Activated naive CD8-positive, alpha-beta T cell (primary cell): Measurements from ENCODE around the gene NIM1K.
"Not testable (repeated sequence)": the region's sequence is repeated elsewhere in the genome, so short reads cannot be mapped to it uniquely, and the experiment has no call there.

Experiments used
- H3K27ac Mint-ChIP-seq: one replicate; pipeline ENCODE4 v1.8.0; 2021; ENCODE audit warnings: mixed read lengths
- H3K27me3 Mint-ChIP-seq: one replicate; pipeline ENCODE4 v1.8.0; 2021; ENCODE audit warnings: mixed read lengths
- H3K36me3 Mint-ChIP-seq: one replicate; pipeline ENCODE4 v1.8.0; 2021; ENCODE audit warnings: mixed read lengths
- H3K4me1 Mint-ChIP-seq: one replicate; pipeline ENCODE4 v1.8.0; 2021; ENCODE audit warnings: low read depth, mixed read lengths
- H3K4me3 Mint-ChIP-seq: one replicate; pipeline ENCODE4 v1.8.0; 2021; ENCODE audit warnings: mild to moderate bottlenecking, mixed read lengths
- H3K9me3 Mint-ChIP-seq: one replicate; pipeline ENCODE4 v1.8.0; 2021; ENCODE audit warnings: low read depth, mixed read lengths

NIM1K gene

GRCh38 chr5:43168175-43168574 is 23.9 kb upstream of the NIM1K start:
- Mint-ChIP-seq H3K27ac (no peak overlapping the region), H3K9me3 (no peaks in the 10 kb centered on the region), H3K27me3 (no peaks in the 10 kb centered on the region), H3K36me3 (peaks cover 30% of the 10 kb centered on the region), H3K4me1 (peaks cover 8% of the 10 kb centered on the region), H3K4me3 (no peak overlapping the region)

GRCh38 chr5:43171451-43171850 is 20.6 kb upstream of the NIM1K start:
- H3K4me1 Mint-ChIP-seq: no peaks in the 10 kb centered on the region
- no peak overlapping the region for H3K4me3 Mint-ChIP-seq

GRCh38 chr5:43171926-43172325 is 20.1 kb upstream of the NIM1K start:
- H3K27me3 Mint-ChIP-seq: no peaks in the 10 kb centered on the region
- no peak overlapping the region for H3K4me3 Mint-ChIP-seq
- peaks cover 25% of the 10 kb centered on the region for H3K36me3 Mint-ChIP-seq
- H3K9me3 Mint-ChIP-seq: no peaks in the 10 kb centered on the region
- no peak overlapping the region for H3K27ac Mint-ChIP-seq
- no peaks in the 10 kb centered on the region for H3K4me1 Mint-ChIP-seq

More at GRCh38 chr5:43171451-43171850, 20.6 kb upstream of the NIM1K start:
- Mint-ChIP-seq H3K36me3 (peaks cover 27% of the 10 kb centered on the region), H3K27me3 (no peaks in the 10 kb centered on the region), H3K9me3 (no peaks in the 10 kb centered on the region), H3K27ac (no peak overlapping the region)

- no peaks in the 10 kb centered on the region for H3K27me3 Mint-ChIP-seq
- no peak overlapping the region for H3K27ac Mint-ChIP-seq
- H3K36me3 Mint-ChIP-seq: peaks cover 28% of the 10 kb centered on the region
- H3K9me3 Mint-ChIP-seq: no peaks in the 10 kb centered on the region
- no peaks in the 10 kb centered on the region for H3K4me1 Mint-ChIP-seq
- H3K4me3 Mint-ChIP-seq: no peak overlapping the region
Measured at GRCh38 chr5:43172779-43173178, 19.2 kb upstream of the NIM1K start.

- Mint-ChIP-seq H3K27me3 (no peaks in the 10 kb centered on the region), H3K9me3 (no peaks in the 10 kb centered on the region), H3K4me3 (no peak overlapping the region), H3K27ac (peak overlapping the region; percentile 29), H3K36me3 (peaks cover 33% of the 10 kb centered on the region), H3K4me1 (no peaks in the 10 kb centered on the region)
Measured at GRCh38 chr5:43174586-43174985, 17.4 kb upstream of the NIM1K start.

- Mint-ChIP-seq H3K4me1 (no peaks in the 10 kb centered on the region), H3K36me3 (peaks cover 27% of the 10 kb centered on the region), H3K27me3 (no peaks in the 10 kb centered on the region), H3K27ac (no peak overlapping the region), H3K9me3 (no peaks in the 10 kb centered on the region), H3K4me3 (no peak overlapping the region)
Measured at GRCh38 chr5:43179836-43180235, 12.2 kb upstream of the NIM1K start.

- Mint-ChIP-seq H3K4me1 (no peaks in the 10 kb centered on the region), H3K36me3 (peaks cover 20% of the 10 kb centered on the region), H3K27ac (no peak overlapping the region), H3K27me3 (no peaks in the 10 kb centered on the region), H3K9me3 (no peaks in the 10 kb centered on the region), H3K4me3 (no peak overlapping the region)
Measured at GRCh38 chr5:43182421-43182820, 9.6 kb upstream of the NIM1K start.

- not testable (repeated sequence) for H3K27ac Mint-ChIP-seq, H3K9me3 Mint-ChIP-seq, H3K4me3 Mint-ChIP-seq, H3K27me3 Mint-ChIP-seq, H3K4me1 Mint-ChIP-seq
- H3K36me3 Mint-ChIP-seq: peaks cover 17% of the 10 kb centered on the region
Measured at GRCh38 chr5:43183101-43183500, 8.9 kb upstream of the NIM1K start.

- Mint-ChIP-seq H3K36me3 (peaks cover 5% of the 10 kb centered on the region), H3K9me3 (no peaks in the 10 kb centered on the region), H3K4me1 (peaks cover 26% of the 10 kb centered on the region), H3K27ac (no peak overlapping the region), H3K27me3 (peaks cover 8% of the 10 kb centered on the region), H3K4me3 (peak overlapping the region; percentile 91)
Measured at GRCh38 chr5:43190755-43191603, 1.0 kb upstream of the NIM1K start.

- Mint-ChIP-seq H3K27ac (peak overlapping the region; percentile 54), H3K36me3 (peaks cover 5% of the 10 kb centered on the region), H3K4me1 (peaks cover 26% of the 10 kb centered on the region), H3K9me3 (no peaks in the 10 kb centered on the region), H3K27me3 (peaks cover 8% of the 10 kb centered on the region), H3K4me3 (peak overlapping the region; percentile 91)
Measured at GRCh38 chr5:43192558-43193180, 644 bp downstream of the NIM1K start.

- Mint-ChIP-seq H3K4me1 (peaks cover 26% of the 10 kb centered on the region), H3K9me3 (no peaks in the 10 kb centered on the region)
Measured at GRCh38 chr5:43193181-43193893, 1.3 kb downstream of the NIM1K start.

GRCh38 chr5:43193894-43194265 is 1.9 kb downstream of the NIM1K start:
- Mint-ChIP-seq H3K36me3 (no peaks in the 10 kb centered on the region), H3K4me3 (peak overlapping the region; percentile 91), H3K4me1 (peaks cover 26% of the 10 kb centered on the region), H3K27me3 (peaks cover 8% of the 10 kb centered on the region), H3K9me3 (no peaks in the 10 kb centered on the region), H3K27ac (peak overlapping the region; percentile 46)

More at GRCh38 chr5:43193181-43193893, 1.3 kb downstream of the NIM1K start:
- Mint-ChIP-seq H3K4me3 (peak overlapping the region; percentile 91), H3K36me3 (peaks cover 1% of the 10 kb centered on the region), H3K27me3 (peaks cover 8% of the 10 kb centered on the region), H3K27ac (peak overlapping the region; percentile 91)

GRCh38 chr5:43195670-43196265 is 3.7 kb downstream of the NIM1K start:
- no peaks in the 10 kb centered on the region for H3K36me3 Mint-ChIP-seq
- H3K4me3 Mint-ChIP-seq: no peak overlapping the region
- peaks cover 25% of the 10 kb centered on the region for H3K4me1 Mint-ChIP-seq
- H3K9me3 Mint-ChIP-seq: no peaks in the 10 kb centered on the region
- peaks cover 8% of the 10 kb centered on the region for H3K27me3 Mint-ChIP-seq
- no peak overlapping the region for H3K27ac Mint-ChIP-seq

- Mint-ChIP-seq H3K4me1 (peaks cover 15% of the 10 kb centered on the region), H3K27me3 (no peaks in the 10 kb centered on the region), H3K4me3 (no peak overlapping the region), H3K27ac (no peak overlapping the region), H3K36me3 (no peaks in the 10 kb centered on the region), H3K9me3 (no peaks in the 10 kb centered on the region)
Measured at GRCh38 chr5:43197535-43197934, 5.5 kb downstream of the NIM1K start.

- H3K9me3 Mint-ChIP-seq, H3K4me3 Mint-ChIP-seq, H3K4me1 Mint-ChIP-seq, H3K27ac Mint-ChIP-seq, H3K27me3 Mint-ChIP-seq, H3K36me3 Mint-ChIP-seq: not testable (repeated sequence)
Measured at GRCh38 chr5:43201442-43201841, 9.4 kb downstream of the NIM1K start.
